ENCODE measurements around the gene MORN4.

DNA sequence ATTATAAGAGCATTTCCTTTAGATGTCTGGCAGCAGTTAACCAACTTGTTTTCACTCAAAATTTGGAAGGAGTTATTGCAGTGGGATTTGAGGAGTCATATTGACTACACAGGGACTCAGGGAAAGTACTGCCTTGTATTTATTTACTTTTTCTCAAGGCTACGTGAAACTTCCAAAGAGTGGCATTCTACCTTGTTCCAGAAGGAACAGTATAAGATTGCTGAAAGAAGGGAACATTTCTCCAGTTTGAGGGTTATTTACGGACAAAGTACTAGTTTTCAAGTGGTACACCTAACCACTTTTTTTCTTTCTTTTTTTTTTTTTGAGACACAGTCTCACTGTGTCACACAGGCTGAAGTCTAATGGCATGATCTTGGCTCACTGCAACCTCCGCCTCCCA, 5.1 kb downstream of the MORN4 start:
- no peak for TF ChIP-seq POLR2A (IDR thresholded peaks at IDR 0.05; ENCODE audit: low read length)
- TF ChIP-seq GATA1 (IDR thresholded peaks at IDR 0.05; ENCODE audit: low read depth, low read length): no peak
